GM18498 (cell line): ENCODE results near the gene CTH.
"Not testable (repeated sequence)": the region's sequence is repeated elsewhere in the genome, so short reads cannot be mapped to it uniquely, and the experiment has no call there.

Source experiments
- ATAC-seq: cut with Tn5 transposase; IDR thresholded peaks from one replicate; pipeline ENCODE4 v1.9.1; 2021; ENCODE audit warnings: mild to moderate bottlenecking, moderate library complexity; ENCODE audit not compliant: unreplicated experiment

Gene CTH

DNA sequence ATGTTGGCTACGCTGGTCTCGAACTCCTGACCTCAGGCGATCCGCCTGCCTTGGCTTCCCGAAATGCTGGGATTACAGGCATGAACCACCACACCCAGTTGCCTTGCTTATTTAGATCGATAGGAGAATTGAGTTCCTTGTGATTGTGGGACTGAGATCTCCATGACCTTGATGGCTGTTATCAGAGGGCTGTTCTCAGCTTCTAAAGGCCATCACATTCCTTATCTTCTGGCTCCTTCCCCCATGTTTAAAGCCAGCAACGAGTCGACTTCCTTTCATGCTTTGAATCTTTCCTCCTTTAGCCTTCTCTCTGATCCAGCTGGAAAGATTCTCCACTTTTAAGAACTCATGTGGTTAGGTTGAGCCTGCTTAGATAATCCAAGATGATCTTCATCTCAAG lies 38.0 kb downstream of the CTH start:
- ATAC-seq, result no peak

DNA sequence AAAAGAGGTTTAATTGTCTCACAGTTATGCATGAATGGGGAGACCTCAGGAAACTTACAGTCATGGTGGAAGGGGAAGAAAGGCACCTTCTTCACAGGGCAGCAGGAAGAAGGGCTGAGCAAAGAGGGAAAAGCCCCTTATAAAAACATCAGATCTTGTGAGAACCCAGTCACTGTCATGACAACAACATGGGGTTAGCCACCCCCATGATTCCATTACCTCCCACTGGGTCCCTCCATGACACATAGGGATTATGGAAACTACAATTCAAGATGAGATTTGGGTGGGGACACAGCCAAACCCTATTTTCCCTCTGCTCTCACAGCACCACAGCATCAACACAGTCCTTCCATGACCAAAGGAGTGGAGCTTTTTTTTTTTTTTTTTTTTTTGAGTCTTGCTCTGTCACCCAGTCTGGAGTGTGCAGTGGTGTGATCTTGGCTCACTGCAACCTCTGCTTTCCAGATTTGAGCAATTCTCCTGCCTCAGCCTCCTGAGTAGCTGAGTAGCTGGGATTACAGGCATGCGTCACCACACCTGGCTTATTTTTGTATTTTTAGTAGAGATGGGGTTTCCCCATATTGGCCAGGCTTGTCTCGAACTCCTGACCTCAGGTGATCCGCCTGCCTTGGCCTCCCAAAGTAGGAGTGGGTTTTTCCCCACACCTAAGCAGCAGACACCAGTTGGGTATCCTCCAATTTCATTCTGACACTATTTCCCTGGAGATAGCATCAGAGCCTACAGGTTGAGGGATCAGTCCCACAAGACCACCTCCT lies 41.3 kb downstream of the CTH start:
- ATAC-seq, result not testable (repeated sequence)

DNA sequence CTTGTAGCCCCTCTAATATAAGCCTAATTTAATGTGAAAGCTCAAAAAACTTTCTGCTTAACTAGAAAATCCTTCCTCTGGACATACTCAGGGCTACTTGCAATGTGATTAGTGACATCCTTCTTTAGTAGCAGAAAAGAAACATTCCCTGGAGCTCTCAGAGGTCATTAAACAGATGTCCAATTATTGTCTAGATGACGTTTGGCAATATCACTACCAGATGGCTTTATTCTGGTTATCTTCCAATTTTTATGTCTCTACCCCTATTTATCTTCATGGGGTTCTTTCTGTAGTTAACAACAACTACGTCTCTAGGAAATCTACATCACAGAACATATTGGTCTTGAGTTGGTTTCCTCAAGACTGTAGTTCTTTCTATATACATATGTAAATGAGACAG lies 44.2 kb downstream of the CTH start:
- no peak for ATAC-seq

DNA sequence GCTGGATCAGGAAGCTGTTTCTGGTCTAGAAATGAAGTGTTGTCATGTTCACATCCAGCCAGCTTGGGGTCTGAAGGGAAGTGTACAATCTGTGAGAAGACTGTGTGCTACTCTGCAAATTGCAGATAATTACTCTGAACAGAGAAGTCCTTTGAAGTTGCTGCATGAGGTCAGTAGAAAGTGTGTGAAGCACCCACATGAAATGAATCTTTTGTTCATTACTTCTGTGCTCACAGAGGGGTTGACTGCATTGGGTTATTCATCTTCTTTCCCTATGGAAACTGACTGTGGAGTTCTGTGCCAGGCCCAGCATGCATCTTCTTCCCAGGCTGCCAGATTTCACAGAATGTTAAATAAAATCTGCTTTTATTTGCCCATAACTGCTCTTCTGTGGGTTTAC lies 47.1 kb downstream of the CTH start:
- no peak for ATAC-seq

DNA sequence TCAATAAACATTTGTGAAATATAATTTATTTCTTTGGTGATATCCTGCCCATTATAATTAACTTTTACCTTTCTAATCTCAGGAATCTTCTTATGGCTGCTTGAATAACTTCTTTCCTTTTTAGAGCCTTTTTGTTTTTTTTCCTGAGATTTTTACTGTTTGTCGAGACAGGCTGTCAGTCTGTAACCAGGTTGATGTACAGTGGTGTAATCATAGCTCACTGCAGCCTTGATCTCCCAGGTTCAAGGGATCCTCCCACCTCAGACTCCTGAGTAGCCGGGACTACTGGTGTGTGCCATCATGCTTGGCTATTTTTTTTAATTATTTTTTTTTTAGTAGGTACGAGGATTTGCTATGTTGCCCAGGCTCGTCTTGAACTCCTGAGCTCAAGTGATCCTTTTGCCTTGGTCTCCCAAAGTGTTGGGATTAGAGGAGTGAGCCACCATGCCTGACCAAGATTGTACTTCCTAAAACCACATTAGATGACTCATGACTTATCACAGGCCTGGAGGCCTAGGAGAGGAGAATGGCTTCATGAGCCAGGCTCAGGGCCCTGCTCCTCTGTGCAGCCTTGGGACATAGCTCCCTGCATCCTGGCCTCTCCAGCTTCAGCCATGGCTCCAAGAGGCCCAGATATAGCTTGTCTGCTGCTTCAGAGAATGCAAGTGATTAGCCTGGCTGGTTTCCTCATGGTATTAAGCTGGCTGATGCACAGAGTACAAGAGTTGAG lies 48.6 kb downstream of the CTH start:
- ATAC-seq, result no peak

DNA sequence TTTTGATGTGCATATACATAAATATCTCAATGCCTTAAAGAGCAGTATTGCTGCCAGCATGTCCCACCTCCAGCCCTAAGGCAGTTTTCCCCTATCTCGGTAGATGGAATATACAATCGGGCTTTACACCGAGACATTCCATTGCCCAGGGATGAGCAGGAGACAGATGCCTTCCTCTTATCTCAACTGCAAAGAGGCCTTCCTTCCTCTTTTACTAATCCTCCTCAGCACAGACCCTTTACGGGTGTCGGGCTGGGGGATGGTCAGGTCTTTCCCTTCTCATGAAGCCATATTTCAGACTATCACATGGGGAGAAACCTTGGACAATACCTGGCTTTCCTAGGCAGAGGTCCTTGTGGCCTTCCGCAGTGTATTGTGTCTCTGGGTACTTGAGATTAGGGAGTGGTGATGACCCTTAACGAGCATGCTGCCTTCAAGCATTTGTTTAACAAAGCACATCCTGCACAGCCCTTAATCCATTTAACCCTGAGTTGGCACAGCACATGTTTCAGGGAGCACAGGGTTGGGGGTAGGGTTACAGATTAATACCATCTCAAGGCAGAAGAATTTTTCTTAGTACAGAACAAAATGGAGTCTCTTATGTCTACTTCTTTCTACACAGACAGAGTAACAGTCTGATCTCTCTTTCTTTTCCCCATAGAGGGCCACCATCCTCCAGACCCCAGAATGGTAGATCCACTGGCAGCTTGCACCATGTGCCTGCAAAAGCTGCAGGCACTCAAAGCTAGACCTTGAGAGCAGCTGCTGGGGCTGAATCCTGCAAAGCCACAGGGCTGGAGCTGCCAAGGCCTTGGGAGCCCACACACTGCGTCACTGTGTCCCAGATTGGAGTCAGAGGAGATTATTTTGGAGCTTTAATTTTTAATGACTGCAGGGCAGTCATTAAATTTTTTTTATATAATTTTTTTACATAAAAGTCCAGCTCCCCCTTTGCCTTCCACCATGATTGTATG lies 50.0 kb downstream of the CTH start:
- ATAC-seq, result not testable (repeated sequence)

DNA sequence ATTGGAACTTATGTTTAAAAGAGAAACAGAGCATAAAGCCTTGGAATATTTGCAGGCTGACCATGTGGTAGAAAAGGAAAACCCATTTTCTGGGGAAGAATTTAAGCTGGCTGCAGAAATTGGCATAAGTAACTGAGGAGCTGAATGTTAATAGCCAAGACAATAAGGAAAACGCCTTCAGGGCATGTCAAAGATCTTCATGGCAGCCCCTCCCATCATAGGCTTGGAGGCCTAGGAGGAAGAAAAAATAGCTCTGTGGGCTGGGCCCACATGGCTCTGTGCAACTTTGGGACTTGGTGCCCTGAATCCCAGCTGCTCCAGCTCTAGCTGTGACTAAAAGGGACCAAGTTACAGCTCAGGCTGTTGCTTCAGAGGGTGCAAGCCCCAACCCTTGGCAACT lies 51.5 kb downstream of the CTH start:
- no peak for ATAC-seq

DNA sequence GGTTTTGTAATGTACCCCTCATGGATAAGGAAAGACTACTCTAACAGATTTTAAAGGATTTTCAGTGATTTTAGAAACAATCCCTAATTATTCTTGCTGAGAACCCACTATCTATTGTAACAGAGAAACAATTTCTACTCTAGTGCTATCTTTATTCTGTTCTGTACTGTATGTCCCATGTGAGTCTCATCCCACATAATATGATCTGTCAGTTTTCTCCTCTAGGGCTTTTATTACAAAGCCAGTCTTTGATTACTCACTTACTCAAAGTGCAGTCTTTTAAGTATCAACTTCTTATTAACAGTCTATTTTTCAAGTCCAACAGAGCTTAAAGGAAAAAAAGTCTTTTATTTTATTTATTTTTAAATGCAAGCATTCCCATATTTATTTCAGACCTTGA lies 54.8 kb downstream of the CTH start:
- ATAC-seq, result no peak

DNA sequence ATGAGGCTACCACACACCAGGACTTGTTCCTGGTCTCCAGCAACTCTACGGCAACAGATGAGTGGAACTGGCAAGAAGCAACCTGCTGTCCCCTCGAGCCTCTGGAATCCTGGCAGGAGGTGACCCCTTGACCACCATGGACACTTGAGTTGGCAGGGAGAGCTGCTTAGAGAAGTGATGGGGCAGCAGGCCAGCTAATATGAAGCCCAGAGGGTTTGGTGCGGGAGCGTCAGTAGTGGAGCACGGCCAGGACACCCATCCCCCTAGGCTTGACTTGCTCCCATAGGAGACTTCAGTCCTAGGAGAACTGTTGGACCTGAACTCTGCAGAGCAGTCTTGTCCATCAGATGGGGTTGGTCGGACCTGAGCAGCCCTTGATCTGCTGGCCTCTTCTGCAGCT lies 56.5 kb downstream of the CTH start:
- no peak for ATAC-seq

DNA sequence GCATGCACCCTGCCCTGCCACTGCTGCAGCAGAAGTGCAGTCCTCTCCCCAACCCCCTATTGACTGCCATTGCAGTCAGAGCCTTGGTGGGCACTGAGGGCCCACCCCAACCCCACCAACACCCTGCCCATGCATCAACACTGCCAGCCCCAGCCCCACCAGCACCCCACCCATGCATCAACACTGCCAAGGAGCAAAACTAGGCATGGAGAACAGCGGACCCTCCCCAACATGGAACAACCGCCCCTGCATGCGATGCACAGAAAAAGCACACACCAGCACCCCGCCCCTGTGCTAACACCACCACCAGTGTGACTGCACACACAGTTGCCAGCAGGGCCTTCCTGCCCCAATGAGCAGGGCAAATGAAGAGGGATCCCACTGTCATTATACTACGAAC lies 57.1 kb downstream of the CTH start:
- ATAC-seq, result no peak

DNA sequence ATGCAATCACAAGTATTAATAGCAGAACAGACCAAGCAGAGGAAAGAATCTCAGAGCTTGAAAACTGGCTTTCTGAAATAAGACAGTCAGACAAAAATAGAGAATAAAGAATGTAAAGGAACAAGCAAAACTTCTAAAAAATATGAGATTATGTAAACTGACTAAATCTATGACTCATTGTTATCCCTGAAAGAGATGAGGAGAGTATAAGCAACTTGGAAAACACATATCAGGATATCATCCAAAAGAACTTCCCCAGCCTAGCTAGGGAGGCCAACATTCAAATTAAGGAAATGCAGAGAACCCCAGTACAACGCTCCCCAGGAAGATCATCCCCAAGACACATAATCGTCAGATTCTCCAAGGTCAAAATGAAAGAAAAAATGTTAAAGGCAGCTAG lies 58.1 kb downstream of the CTH start:
- ATAC-seq, result not testable (repeated sequence)

DNA sequence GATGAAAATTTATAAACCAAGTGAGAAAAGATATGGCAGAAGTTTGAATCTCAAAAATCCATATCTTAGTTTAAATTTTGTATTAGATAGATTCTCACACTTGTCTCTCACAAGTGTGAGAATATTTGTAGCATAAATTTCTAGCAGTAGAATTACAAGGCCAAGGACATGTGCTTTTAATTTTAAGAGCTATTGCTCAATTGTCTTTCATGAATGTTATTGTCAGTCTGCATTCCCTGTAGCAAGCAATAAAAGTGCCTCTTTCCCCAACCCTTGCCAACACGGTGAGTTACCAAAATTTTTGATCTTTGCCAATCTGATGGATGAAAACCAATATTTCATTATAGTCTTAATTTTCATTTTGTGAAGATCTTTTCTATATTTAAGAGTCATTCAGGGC lies 64.0 kb downstream of the CTH start:
- no peak for ATAC-seq

DNA sequence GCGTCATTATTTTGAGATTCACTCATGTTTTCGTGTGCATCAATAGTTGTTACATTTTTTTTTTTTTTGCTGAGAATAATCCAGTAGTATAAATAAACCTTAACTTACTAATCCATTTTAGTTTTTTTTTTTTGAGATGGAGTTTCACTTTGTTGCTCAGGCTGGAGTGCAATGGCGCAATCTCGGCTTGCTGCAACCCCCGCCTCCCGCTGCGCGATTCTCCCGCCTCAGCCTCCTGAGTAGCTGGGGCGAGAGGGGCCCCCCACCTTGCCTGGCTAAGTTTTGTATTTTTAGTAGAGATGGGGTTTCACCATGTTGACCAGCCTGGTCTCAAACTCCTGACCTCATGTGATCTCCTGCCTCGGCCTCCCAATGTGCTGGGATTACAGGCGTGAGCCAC lies 66.0 kb downstream of the CTH start:
- ATAC-seq, result no peak

DNA sequence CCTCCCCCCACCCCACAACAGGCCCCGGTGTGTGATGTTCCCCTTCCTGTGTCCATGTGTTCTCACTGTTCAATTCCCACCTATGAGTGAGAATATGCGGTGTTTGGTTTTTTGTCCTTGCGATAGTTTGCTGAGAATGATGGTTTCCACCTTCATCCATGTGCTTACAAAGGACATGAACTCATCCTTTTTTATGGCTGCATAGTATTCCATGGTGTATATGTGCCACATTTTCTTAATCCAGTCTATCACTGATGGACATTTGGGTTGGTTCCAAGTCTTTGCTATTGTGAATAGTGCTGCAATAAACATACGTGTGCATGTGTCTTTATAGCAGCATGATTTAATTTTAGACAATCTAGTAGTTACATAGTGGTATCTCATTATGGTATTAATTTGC lies 66.8 kb downstream of the CTH start:
- ATAC-seq, result not testable (repeated sequence)

DNA sequence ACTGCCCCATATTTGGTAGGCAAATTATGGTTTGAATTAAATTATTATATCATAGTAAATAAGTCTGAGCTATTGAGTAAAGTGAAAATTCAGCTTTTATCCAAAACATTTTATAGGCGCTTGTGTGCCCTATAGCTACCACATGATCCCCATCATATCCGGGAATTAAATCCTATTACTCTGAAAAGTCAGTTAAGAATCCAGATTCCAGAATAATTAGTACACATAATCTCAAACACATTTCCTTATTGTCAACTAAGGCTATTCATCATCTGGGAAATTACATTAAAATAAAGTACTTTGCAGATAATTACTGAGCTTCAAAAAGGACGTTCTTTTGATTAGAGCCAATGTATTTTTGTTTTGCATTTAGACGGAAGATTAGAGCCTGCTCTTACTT lies 72.3 kb downstream of the CTH start:
- ATAC-seq, result no peak

DNA sequence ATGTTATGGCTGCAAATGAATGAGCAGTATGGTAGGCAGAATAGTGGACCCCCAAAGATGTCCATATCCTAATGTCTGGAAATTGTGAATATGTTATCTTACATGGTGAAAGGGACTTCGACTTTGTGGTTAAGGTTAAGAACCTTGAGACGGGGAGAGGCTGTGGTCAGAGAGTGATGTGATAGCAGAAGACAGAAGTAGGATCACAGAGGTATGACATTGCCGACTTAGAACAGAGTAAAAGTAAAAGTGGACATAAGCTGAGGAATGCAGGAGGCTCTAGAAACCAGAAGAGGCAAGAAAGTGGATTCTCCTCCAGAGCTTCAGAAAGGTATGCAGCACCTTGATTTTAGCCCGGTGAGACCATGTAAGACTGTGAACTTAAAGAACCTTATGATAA lies 74.6 kb downstream of the CTH start:
- peak; percentile 37 for ATAC-seq

DNA sequence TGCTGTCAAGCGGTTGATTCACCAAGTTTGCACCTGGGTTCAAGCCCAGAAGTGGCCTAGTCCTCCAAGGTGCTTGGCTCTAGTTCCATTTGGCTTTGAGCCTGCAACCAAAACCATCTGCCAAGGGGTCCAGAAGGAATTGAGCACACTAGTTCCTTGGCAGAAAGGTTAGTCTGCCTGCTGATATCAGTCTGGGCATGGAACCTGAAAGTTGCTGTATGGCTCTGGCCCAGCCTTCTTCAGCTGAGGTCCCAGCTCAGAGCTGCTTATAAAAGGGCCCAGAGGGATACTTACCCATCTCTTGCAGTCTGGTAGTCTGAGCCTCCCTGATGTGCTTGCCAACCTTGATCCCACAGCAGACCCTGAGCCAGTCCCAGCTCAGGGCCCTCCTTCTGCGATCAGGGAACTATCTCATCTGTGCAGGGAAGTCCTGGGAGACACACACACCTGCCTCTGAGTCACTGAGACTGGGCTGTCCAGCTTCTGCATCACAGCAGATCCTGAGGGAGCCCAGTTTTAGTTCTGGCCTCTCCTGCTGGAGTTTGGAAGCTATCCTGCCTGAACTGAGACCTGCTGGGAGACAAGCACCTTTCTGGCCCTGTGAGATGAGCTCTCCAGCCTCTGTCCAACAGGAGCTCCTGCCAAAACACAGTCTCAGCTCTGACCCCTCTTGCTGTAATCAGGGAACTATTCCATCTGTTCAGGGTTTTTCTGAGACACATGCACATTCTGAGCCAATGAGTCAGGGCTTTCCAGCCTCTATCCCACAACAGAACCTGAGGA lies 75.8 kb downstream of the CTH start:
- no peak for ATAC-seq

DNA sequence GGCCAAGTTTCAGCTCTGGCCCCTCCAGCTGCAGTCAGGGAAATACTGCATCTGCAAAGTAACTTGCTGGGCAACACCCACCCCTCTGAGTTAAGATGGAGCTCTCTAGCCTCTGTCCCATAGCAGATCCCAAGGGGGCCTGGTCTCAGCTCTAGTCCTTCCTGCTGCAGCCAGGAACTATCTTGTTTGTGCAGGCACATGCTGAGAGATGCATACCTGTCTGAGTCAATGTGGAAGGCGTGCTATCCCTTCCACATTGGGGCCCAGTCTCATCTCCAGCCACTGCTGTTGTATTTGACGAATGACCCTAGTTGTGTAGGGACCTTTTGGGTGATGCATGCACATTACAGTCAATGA lies 76.4 kb downstream of the CTH start:
- no peak for ATAC-seq

DNA sequence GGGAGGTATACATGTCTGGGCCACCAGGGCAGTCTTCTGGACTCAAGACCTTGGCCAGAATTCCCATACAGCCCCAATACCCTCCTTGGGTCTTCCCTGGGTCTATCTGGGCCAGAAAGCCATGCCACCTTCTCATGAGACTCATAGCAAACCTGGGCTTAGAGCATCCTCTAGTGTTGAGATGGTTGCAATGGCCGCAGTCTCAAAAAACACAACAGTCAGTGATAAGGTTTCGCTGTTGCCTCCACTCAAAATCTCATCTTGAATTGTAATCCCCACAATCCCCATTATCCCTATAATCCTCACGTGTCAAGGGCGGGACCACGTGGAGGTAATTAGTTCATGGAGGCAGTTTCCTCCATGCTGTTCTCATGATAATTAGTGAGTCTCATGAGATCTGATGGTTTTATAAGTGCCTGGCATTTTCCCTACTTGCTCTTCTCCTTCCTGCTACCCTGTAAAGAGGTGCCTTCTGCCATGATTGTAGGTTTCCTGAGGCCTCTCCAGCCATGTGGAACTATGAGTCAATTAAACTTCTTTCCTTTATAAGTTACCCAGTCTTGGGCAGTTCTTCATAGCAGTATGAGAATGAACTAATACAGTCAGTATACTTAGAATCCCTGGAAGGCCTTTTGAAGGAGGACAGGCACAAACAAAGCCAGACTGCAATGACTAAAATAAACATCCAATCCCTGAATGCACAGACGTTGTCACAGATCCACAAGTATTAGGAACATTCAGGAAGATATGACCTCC lies 77.0 kb downstream of the CTH start:
- peak; percentile 79 for ATAC-seq
